Dendritic cell treated with granulocyte-macrophage colony-stimulating factor and Interleukin-4, amounts not matched to agents 40 ng/mL and 50 ng/mL, for 4 days (primary cell): ENCODE measurements around the gene MED22.
"Not testable (repeated sequence)": the region's sequence is repeated elsewhere in the genome, so short reads cannot be mapped to it uniquely, and the experiment has no call there.

Experiments used
- H3K27ac Mint-ChIP-seq: one replicate; pipeline ENCODE4 v1.8.0; 2022; ENCODE audit warnings: mild to moderate bottlenecking, mixed read lengths
- H3K27me3 Mint-ChIP-seq: one replicate; pipeline ENCODE4 v1.8.0; 2022; ENCODE audit warnings: mild to moderate bottlenecking, mixed read lengths
- H3K36me3 Mint-ChIP-seq: one replicate; pipeline ENCODE4 v1.8.0; 2022; ENCODE audit warnings: low read depth, mixed read lengths
- H3K4me1 Mint-ChIP-seq: one replicate; pipeline ENCODE4 v1.8.0; 2022; ENCODE audit warnings: low read depth, mixed read lengths
- H3K4me3 Mint-ChIP-seq: one replicate; pipeline ENCODE4 v1.8.0; 2022; ENCODE audit warnings: mild to moderate bottlenecking, moderate library complexity, mixed read lengths
- H3K9me3 Mint-ChIP-seq: one replicate; pipeline ENCODE4 v1.8.0; 2022; ENCODE audit warnings: mixed read lengths
- intact Hi-C: fragments of 100-400 bp; cut with micrococcal nuclease; formaldehyde crosslinking; loops from one replicate; pipeline ENCODE4 v1.15.0; 2022

The MED22 gene

GRCh38 chr9:133307301-133307700, 40.6 kb downstream of the MED22 start:
- no peak overlapping the region for H3K4me3 Mint-ChIP-seq
- H3K27ac Mint-ChIP-seq, result no peak overlapping the region
- intact Hi-C loops, result no loop called here
- no peaks in the 10 kb centered on the region for H3K36me3 Mint-ChIP-seq
- no peaks in the 10 kb centered on the region for H3K4me1 Mint-ChIP-seq
- peaks cover 1% of the 10 kb centered on the region for H3K27me3 Mint-ChIP-seq
- H3K9me3 Mint-ChIP-seq, result peaks cover 11% of the 10 kb centered on the region

DNA sequence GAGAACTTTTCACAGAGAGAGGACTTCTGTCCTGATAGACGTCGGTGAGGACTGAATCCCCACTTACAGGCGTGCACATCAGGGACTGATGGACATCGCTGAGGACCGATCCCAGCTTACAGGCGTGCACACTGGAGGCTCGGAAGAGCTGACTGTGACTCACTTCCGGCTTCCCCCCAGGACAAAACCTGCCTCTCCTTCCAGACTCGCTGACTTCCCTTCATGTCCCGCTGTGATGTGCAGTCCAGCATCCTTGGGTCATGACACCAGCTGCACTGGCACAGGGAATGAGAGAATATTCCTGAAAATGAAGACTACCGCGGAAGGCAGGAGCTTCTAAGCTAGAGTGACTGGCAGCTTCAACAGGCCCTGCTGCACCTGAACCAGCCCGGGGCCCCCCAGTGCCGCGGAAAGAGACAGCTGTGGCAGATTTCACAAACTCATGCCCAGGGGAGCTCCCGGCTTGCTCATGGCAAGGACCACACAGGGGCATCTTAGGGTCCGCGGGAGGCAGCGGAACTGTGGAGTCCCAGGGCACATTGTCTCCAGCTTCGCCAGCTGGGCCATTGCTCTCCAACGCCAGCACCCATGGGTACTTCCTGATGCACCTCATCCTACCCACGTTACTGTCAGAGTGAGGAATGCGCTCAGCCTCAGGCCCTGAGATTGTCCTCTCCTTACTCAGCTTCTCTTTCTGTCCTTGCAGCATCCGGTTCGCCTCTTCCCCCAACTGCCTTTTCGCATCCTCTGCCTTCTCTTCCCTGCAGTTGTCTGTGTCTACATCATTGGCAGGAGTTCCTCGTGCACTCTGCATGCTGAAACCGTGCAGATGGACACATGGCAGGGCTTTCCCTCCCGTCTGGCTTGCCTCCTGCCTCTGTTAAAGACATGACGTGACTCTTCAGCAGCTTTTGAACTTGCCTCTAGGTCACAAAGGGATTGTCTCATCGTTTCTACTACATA, 41.4 kb downstream of the MED22 start:
- intact Hi-C loops, result no loop called here
- H3K27ac Mint-ChIP-seq, result no peak overlapping the region
- H3K36me3 Mint-ChIP-seq, result no peaks in the 10 kb centered on the region
- H3K4me1 Mint-ChIP-seq, result no peaks in the 10 kb centered on the region
- H3K9me3 Mint-ChIP-seq, result peaks cover 11% of the 10 kb centered on the region
- H3K27me3 Mint-ChIP-seq, result peaks cover 3% of the 10 kb centered on the region
- no peak overlapping the region for H3K4me3 Mint-ChIP-seq

DNA sequence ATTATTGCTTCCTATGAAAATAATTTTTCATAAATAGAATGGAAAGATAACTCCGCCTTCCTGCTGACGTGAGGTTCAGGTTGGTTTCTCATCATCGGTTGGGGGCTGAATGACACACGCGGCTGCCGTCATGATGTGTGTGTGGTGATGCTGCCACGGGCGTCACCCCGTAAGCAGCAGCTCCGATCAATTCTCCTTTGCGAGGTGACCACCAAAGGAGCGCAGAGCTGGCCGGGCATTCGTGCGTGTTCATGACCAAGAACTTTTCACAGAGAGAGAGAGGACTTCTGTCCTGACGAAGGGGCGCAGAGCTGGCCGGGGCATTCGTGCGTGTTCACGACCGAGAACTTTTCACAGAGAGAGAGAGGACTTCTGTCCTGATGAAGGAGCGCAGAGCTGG, 42.2 kb downstream of the MED22 start:
- Mint-ChIP-seq H3K9me3 (peaks cover 11% of the 10 kb centered on the region), H3K4me3 (no peak overlapping the region), H3K27ac (no peak overlapping the region), H3K27me3 (peaks cover 3% of the 10 kb centered on the region), H3K4me1 (no peaks in the 10 kb centered on the region), H3K36me3 (no peaks in the 10 kb centered on the region)
- intact Hi-C loops, result no loop called here

DNA sequence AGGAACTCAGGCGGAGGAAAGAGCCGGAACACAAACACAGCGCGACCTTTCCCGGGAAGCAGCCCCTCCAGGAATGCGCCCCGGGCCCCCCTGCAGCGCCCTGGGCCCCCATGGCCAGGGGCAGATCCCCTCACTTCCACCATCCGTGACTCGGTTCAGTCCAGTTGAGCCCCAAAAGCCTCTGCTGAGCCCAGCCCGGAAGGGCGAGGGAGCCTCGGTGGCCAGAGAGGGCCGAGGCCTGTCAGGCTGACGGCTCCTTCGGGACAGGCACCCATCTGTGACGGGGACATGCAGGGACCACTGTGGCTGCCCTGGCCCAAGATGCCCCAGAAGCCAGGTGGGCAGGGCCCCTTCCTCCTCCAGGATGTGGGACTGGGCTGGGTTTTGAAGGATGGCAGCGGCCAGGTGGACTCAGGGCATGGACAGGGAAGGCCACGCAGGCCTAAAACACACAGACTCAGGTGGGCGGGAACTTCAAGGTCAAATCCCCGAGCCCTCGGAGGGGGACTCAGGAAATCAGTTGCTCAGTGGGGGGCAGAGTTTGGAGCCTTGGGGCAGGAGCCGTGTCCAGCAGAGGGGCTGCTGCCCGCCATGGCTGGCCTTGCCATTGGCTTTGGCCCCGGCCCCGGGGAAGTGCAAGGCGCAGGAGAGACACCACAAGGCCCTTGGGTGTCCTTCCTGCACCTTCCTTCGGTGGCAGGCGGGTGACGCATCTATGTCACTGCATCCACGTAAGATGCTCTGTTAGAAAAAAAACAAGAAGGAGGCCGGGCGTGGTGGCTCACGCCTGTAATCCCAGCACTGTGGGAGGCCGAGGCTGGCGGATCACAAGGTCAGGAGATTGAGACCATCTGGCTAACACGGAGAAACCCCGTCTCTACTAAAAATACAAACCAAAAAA, 43.2 kb downstream of the MED22 start:
- no peaks in the 10 kb centered on the region for H3K36me3 Mint-ChIP-seq
- H3K27ac Mint-ChIP-seq, result no peak overlapping the region
- intact Hi-C loops, result no loop called here
- H3K9me3 Mint-ChIP-seq, result peaks cover 7% of the 10 kb centered on the region
- H3K4me1 Mint-ChIP-seq, result no peaks in the 10 kb centered on the region
- peaks cover 3% of the 10 kb centered on the region for H3K27me3 Mint-ChIP-seq
- no peak overlapping the region for H3K4me3 Mint-ChIP-seq

DNA sequence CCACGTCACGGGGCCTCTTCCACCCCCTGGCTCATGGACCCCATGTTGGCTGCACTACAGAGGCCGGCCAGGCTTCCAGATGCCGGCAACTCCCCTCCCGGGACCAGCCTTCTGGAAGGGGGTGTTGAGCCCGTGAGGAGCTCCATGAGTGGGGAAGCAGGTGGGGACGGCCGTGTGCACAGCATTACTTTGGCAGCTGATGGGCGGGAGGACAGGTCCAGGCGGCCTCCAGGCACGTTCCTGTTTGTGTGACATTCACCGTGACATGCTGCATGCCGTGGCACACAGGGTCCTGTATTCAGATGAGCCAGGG, 43.8 kb downstream of the MED22 start:
- Mint-ChIP-seq H3K27ac (no peak overlapping the region), H3K9me3 (peaks cover 1% of the 10 kb centered on the region), H3K4me1 (no peaks in the 10 kb centered on the region), H3K36me3 (no peaks in the 10 kb centered on the region), H3K27me3 (peaks cover 3% of the 10 kb centered on the region), H3K4me3 (no peak overlapping the region)
- intact Hi-C loops, result no loop called here

- H3K36me3 Mint-ChIP-seq, result no peaks in the 10 kb centered on the region
- H3K9me3 Mint-ChIP-seq, result no peaks in the 10 kb centered on the region
- no peak overlapping the region for H3K27ac Mint-ChIP-seq
- intact Hi-C loops, result no loop called here
- H3K4me3 Mint-ChIP-seq, result no peak overlapping the region
- H3K4me1 Mint-ChIP-seq, result no peaks in the 10 kb centered on the region
- H3K27me3 Mint-ChIP-seq, result peaks cover 2% of the 10 kb centered on the region
Measured at GRCh38 chr9:133303266-133304157, 44.4 kb downstream of the MED22 start.

DNA sequence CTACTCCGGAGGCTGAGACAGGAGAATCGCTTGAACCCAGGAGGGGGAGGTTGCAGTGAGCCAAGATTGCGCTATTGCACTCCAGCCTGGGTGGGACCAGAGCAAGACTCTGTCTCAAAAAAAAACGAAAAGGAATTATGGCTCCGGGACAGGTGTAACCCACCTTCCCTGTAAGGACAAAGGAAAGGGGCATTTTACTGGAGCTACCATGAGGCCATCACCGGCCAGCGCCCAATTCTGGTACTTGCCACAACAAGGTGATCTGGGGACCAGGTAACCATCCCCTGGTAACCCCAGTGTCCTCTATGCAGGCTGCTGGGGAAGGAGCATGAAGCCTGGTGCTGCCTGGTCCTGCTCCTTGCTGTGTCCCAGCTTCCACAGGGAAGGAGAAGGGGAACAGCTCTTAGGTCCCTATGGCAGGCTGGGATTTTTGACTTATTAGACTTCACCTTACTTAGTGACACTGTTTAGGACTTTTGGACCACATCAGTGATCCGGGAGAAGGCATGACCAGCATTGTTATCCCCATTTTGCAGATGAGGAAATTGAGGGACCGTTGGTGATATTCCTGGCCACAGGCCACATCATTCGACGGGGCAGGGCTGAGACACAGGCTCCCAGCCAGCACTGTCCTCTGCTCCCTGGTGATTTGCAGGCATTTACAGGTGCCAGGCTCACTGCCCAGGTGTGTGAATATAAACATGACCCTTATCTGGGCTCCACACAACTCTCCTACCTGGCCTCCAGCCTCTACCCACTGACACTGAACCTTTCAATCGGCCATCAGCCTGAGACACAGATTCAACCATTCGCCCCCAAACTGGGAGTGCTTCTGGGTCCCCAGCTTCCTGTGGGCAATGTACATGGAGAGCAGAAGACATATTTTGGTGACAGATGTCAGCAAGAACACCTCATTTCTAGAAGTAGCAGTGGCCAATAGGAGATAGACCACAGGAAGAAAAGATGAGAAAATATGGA, 46.4 kb downstream of the MED22 start:
- Mint-ChIP-seq H3K9me3 (no peaks in the 10 kb centered on the region), H3K27me3 (peaks cover 6% of the 10 kb centered on the region), H3K36me3 (no peaks in the 10 kb centered on the region), H3K4me3 (no peak overlapping the region), H3K4me1 (no peaks in the 10 kb centered on the region), H3K27ac (no peak overlapping the region)
- intact Hi-C loops, result no loop called here

GRCh38 chr9:133299996-133300395, 47.9 kb downstream of the MED22 start:
- H3K27me3 Mint-ChIP-seq, H3K27ac Mint-ChIP-seq, intact Hi-C loops, H3K36me3 Mint-ChIP-seq, H3K4me1 Mint-ChIP-seq, H3K9me3 Mint-ChIP-seq, H3K4me3 Mint-ChIP-seq: not testable (repeated sequence)

DNA sequence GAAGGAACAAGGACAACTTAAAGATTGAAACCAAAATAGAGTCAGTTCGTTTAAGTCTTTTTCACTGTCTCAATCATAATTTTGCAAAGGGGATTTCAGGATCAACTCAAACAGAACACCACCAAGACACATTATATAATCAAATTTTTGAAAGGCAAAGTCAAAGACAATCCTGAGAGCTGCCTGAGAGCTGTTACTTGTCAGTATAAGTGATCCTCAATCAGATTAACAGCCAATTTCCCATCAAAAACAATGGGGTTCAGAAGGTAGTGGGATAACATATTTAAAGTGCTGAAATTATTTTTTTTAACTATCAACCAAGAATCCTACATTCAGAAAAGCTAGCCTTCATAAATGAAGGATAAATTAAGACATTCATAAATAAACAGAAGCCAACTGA, 53.7 kb downstream of the MED22 start:
- Mint-ChIP-seq H3K4me1 (no peaks in the 10 kb centered on the region), H3K9me3 (peaks cover 33% of the 10 kb centered on the region), H3K27me3 (peaks cover 14% of the 10 kb centered on the region), H3K36me3 (no peaks in the 10 kb centered on the region), H3K4me3 (no peak overlapping the region), H3K27ac (no peak overlapping the region)
- intact Hi-C loops, result no loop called here

DNA sequence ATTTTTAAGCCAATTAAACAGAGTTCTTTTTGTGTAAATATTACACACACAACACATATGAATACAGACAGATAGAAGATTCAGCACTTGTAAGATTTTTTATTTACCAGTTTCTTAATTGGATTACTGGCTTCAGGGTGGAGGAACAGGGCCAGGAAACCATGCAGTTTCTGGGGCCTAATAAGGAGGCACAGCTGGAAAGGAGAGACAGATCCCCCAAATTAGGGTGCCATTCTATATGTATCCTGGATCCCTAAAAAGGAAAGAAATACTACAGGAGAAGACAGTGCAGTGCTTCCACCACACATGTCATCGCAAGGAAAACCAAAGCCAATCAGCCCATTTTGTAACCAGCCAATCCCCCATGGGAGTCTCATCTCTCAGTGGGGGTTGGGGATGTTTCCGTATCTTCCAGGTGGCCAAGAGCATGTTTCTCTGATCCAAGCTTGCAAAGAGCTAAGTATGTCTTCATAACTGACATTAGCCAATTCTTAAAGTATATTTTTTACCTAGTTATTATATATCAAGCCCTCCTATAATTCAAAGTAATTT, 57.1 kb downstream of the MED22 start:
- no peaks in the 10 kb centered on the region for H3K36me3 Mint-ChIP-seq
- H3K9me3 Mint-ChIP-seq, result peaks cover 39% of the 10 kb centered on the region
- no peak overlapping the region for H3K27ac Mint-ChIP-seq
- intact Hi-C loops, result no loop called here
- H3K4me1 Mint-ChIP-seq, result no peaks in the 10 kb centered on the region
- H3K4me3 Mint-ChIP-seq, result no peak overlapping the region
- H3K27me3 Mint-ChIP-seq, result peaks cover 11% of the 10 kb centered on the region
